Stimulated activated CD8-positive, alpha-beta memory T cell treated with anti-CD3 and anti-CD28 coated beads, Interleukin-15, amount 100 ng/mL, for 4 hours (primary cell): ENCODE results near the gene FLT3LG.

Source experiments
- DNase-seq, 2 donors: peaks; one replicate each; pipeline ENCODE4 v3.0.0-alpha.2; 2020; ENCODE audit warnings: low read depth in 2 of 2

The FLT3LG gene

GRCh38 chr19:49512970-49513745 lies 39.1 kb downstream of the FLT3LG start:
- DNase-seq = no peak

GRCh38 chr19:49513746-49514118 lies 39.7 kb downstream of the FLT3LG start:
- no peak for DNase-seq

GRCh38 chr19:49514151-49514550 lies 40.1 kb downstream of the FLT3LG start:
- no peak for DNase-seq

GRCh38 chr19:49515767-49516166 lies 41.8 kb downstream of the FLT3LG start:
- no peak for DNase-seq

- DNase-seq = no peak
These were observed 44.0 kb downstream of the FLT3LG start for GRCh38 chr19:49518033-49518432.

- DNase-seq = no peak
These were observed 46.8 kb downstream of the FLT3LG start for GRCh38 chr19:49520705-49521319.

- DNase-seq = no peak
These were observed 50.9 kb downstream of the FLT3LG start for GRCh38 chr19:49524812-49525455.

- DNase-seq = no peak
These were observed 54.3 kb downstream of the FLT3LG start for GRCh38 chr19:49528211-49528771.

GRCh38 chr19:49530708-49531107 lies 56.7 kb downstream of the FLT3LG start:
- no peak for DNase-seq

GRCh38 chr19:49533551-49534488 lies 59.8 kb downstream of the FLT3LG start:
- DNase-seq = peak; percentile 61 to 68

- no peak for DNase-seq
These were observed 60.8 kb downstream of the FLT3LG start for GRCh38 chr19:49534632-49535385.
